Measurements from ENCODE around the gene ACKR3. TPM values are rescaled to one million over a fixed set of nuclear protein-coding genes. Genes with fewer than 3 reads are reported as not detected.

Gene ACKR3
- total and polyA plus RNA-seq, 5 experiments from 2014 or later = 2.4 to 6.1 (median 5.0) TPM

- no peak for ATAC-seq
- POLR2A ChIA-PET = interaction anchor here (0.7 to 3.6 kb wide), 4 partner anchors 20 to 204 kb away, joined by 3 to 48 read pairs (median 8); no protein-coding TSS in a partner anchor
- no peak for DNase-seq
- H3K4me3 Mint-ChIP-seq = no peak overlapping the region
- peaks cover 19 to 42% (median 33%) of the 10 kb centered on the region in 4 donors for H3K4me1 Mint-ChIP-seq
- H3K27ac Mint-ChIP-seq = peak overlapping the region in 1 of 10 donors; percentile 12
- no peaks in the 10 kb centered on the region for H3K27me3 Mint-ChIP-seq
- H3K9me3 Mint-ChIP-seq = no peaks in the 10 kb centered on the region
- peaks cover 0 to 16% (median 3%) of the 10 kb centered on the region in 3 donors for H3K36me3 Mint-ChIP-seq
Measured at GRCh38 chr2:236571145-236571544, 1.5 kb downstream of the ACKR3 start.

DNA sequence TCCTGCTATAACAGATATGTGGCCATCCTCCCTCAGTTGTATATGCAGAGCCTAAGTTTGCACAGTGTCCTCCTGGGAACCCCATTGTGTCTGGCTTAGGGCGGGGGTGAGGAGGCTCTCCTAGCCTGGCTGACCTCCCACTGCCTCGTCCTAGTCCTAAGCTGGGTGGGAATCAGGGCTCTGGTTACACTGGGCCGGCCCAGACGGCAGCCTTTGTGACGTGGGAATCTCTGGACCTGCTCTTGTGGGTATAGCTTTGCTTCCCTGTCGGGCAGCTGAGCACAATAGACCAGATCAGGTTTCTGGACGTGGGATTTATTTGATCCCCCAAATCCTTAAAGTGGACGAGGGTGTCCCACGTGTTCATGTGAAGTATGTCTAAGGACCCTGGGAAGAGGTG lies 2.9 kb downstream of the ACKR3 start:
- POLR2A ChIA-PET = no interaction called here
- Mint-ChIP-seq H3K36me3 (peaks cover 0 to 28% (median 3%) of the 10 kb centered on the region in 3 donors), H3K27ac (no peak overlapping the region), H3K4me3 (no peak overlapping the region), H3K27me3 (no peaks in the 10 kb centered on the region), H3K4me1 (peaks cover 18 to 32% (median 25%) of the 10 kb centered on the region in 4 donors), H3K9me3 (no peaks in the 10 kb centered on the region)
- ATAC-seq = no peak
- no peak for DNase-seq

- Mint-ChIP-seq H3K4me3 (no peak overlapping the region), H3K27me3 (no peaks in the 10 kb centered on the region), H3K36me3 (peaks cover 0 to 29% (median 3%) of the 10 kb centered on the region in 3 donors), H3K27ac (peak overlapping the region in 2 of 10 donors; percentile 53 to 65), H3K9me3 (no peaks in the 10 kb centered on the region), H3K4me1 (peaks cover 18 to 28% (median 23%) of the 10 kb centered on the region in 4 donors)
- POLR2A ChIA-PET = no interaction called here
- ATAC-seq (no peak), DNase-seq (no peak)
Measured at GRCh38 chr2:236573066-236573929, 3.7 kb downstream of the ACKR3 start.

DNA sequence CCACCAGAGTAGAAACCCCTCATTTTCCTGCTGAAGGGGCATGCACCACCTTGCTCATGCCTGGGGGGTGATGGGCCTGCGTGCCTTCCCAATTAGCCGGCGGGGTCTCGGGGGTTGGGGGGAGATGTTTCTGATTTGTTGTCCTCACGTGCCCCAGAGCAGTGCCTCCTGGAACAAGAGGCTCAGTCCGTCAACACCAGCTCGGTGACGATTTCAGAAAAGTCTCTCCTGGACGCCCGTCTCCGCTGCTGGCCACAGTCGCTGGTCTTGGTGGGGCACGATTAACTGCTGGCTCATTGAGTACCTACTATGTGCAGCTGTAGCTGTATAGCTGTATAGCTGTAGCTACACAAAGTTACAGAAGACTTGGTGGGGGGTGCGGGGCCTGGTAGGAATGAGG lies 4.4 kb downstream of the ACKR3 start:
- ATAC-seq (no peak), DNase-seq (no peak)
- H3K9me3 Mint-ChIP-seq = no peaks in the 10 kb centered on the region
- peak overlapping the region in 1 of 10 donors; percentile 38 for H3K27ac Mint-ChIP-seq
- POLR2A ChIA-PET = no interaction called here
- H3K4me1 Mint-ChIP-seq = peaks cover 13 to 23% (median 18%) of the 10 kb centered on the region in 4 donors
- peaks cover 0 to 30% (median 3%) of the 10 kb centered on the region in 3 donors for H3K36me3 Mint-ChIP-seq
- no peaks in the 10 kb centered on the region for H3K27me3 Mint-ChIP-seq
- no peak overlapping the region for H3K4me3 Mint-ChIP-seq

- Mint-ChIP-seq H3K4me3 (no peak overlapping the region), H3K36me3 (peaks cover 0 to 33% (median 3%) of the 10 kb centered on the region in 3 donors), H3K9me3 (no peaks in the 10 kb centered on the region), H3K4me1 (peaks cover 7 to 18% (median 13%) of the 10 kb centered on the region in 4 donors), H3K27me3 (no peaks in the 10 kb centered on the region), H3K27ac (no peak overlapping the region)
- ATAC-seq = no peak
- no peak for DNase-seq
- POLR2A ChIA-PET = no interaction called here
Measured at GRCh38 chr2:236574424-236575145, 5.0 kb downstream of the ACKR3 start.

- POLR2A ChIA-PET = no interaction called here
- no peak overlapping the region for H3K4me3 Mint-ChIP-seq
- no peaks in the 10 kb centered on the region for H3K27me3 Mint-ChIP-seq
- no peak for DNase-seq
- no peak for ATAC-seq
- H3K27ac Mint-ChIP-seq = no peak overlapping the region
- peaks cover 3 to 40% (median 6%) of the 10 kb centered on the region in 3 donors for H3K36me3 Mint-ChIP-seq
- H3K9me3 Mint-ChIP-seq = no peaks in the 10 kb centered on the region
- H3K4me1 Mint-ChIP-seq = peaks cover 2 to 9% (median 9%) of the 10 kb centered on the region in 4 donors
Measured at GRCh38 chr2:236575510-236575909, 5.9 kb downstream of the ACKR3 start.

- Mint-ChIP-seq H3K9me3 (no peaks in the 10 kb centered on the region), H3K36me3 (peaks cover 8 to 46% (median 12%) of the 10 kb centered on the region in 3 donors), H3K27ac (peak overlapping the region in 2 of 10 donors; percentile 21 to 66), H3K4me1 (peaks cover 0 to 14% (median 11%) of the 10 kb centered on the region in 4 donors), H3K4me3 (no peak overlapping the region), H3K27me3 (no peaks in the 10 kb centered on the region)
- DNase-seq (no peak), ATAC-seq (no peak)
- POLR2A ChIA-PET = no interaction called here
Measured at GRCh38 chr2:236576087-236576486, 6.5 kb downstream of the ACKR3 start.

DNA sequence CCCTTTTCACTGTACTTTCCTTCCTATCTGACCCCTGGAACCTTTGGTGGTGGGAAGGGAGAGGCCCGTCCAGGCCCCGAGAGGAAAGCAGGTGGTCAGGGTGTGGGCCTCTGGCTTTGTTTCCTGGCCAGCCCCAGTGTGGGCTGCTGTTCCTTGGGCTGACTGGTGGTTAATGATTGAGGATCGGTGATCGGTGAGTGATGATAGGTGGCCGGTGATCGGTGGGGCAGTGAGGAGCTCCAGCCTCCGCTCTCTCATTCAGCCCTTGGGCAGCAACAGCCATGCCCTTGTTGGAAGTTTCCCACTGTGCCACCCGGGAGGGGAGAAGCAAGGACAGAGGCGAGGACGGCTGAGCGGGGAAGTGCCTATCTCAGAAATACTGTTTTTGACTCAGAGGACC lies 7.3 kb downstream of the ACKR3 start:
- ATAC-seq (no peak), DNase-seq (no peak)
- no peaks in the 10 kb centered on the region for H3K27me3 Mint-ChIP-seq
- peaks cover 0 to 15% (median 15%) of the 10 kb centered on the region in 4 donors for H3K4me1 Mint-ChIP-seq
- no peak overlapping the region for H3K4me3 Mint-ChIP-seq
- H3K9me3 Mint-ChIP-seq = no peaks in the 10 kb centered on the region
- H3K27ac Mint-ChIP-seq = peak overlapping the region in 3 of 10 donors; percentile 40 to 66 (median 60)
- peaks cover 8 to 52% (median 14%) of the 10 kb centered on the region in 3 donors for H3K36me3 Mint-ChIP-seq
- POLR2A ChIA-PET = no interaction called here

DNA sequence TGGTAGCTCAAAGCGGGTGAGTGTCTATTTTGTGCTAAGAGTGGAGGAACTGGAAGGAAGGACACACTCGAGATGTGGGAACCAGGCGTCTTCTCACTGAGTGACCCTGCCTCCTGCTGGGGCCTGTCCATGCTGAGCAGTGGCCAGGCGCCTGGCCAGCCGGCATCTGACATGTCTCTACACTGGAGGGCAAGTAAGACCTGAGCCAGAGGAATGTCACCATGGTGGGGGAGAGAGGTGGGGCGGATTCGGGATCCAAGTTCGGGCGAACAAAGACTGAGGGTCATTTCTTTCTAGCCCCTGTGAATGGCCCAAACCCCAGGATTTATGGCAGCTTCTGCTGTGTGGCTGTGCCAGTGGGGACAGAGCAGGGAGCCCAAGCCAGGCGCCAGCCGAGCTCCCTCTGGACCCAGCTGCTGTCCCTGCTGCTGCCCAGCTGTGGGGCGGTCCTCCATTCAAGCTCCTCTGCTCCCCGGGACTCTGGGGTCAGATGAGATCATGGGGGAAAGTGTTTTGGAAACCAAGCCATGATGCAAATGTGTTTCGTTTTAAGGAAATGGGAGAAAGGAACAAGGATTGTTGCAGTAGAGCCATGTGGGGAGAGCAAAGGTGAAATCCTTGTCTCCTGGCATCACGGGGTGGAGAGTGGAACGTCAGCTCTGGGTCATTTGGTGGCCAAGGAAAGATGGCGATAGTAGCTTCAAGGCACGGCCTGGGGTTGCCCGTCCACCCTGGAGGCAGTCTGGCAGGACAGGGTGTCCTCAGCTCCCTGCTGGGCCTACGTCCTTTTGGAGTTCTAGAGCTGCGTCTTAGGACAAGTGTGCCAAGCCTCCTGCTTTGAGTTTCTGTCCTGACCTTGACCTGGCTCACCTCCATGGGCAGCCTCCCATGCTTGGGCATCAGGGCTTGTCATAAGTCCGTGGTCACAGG lies 8.1 kb downstream of the ACKR3 start:
- Mint-ChIP-seq H3K4me3 (no peak overlapping the region), H3K9me3 (no peaks in the 10 kb centered on the region), H3K27ac (peak overlapping the region in 3 of 10 donors; percentile 15 to 66 (median 65)), H3K36me3 (peaks cover 8 to 57% (median 16%) of the 10 kb centered on the region in 3 donors), H3K4me1 (peaks cover 0 to 15% (median 15%) of the 10 kb centered on the region in 4 donors), H3K27me3 (no peaks in the 10 kb centered on the region)
- POLR2A ChIA-PET = no interaction called here
- no peak for DNase-seq
- no peak for ATAC-seq

- no peak for ATAC-seq
- no peaks in the 10 kb centered on the region for H3K9me3 Mint-ChIP-seq
- POLR2A ChIA-PET = no interaction called here
- H3K36me3 Mint-ChIP-seq = peaks cover 8 to 59% (median 18%) of the 10 kb centered on the region in 3 donors
- H3K4me3 Mint-ChIP-seq = no peak overlapping the region
- DNase-seq = no peak
- H3K27me3 Mint-ChIP-seq = no peaks in the 10 kb centered on the region
- H3K4me1 Mint-ChIP-seq = peaks cover 0 to 15% (median 15%) of the 10 kb centered on the region in 4 donors
- peak overlapping the region in 1 of 10 donors; percentile 56 for H3K27ac Mint-ChIP-seq
Measured at GRCh38 chr2:236578411-236578846, 8.8 kb downstream of the ACKR3 start.

GRCh38 chr2:236579048-236579745 lies 9.6 kb downstream of the ACKR3 start:
- Mint-ChIP-seq H3K27ac (peak overlapping the region in 4 of 10 donors; percentile 10 to 56 (median 16)), H3K27me3 (no peaks in the 10 kb centered on the region), H3K36me3 (peaks cover 8 to 54% (median 18%) of the 10 kb centered on the region in 3 donors), H3K9me3 (no peaks in the 10 kb centered on the region), H3K4me1 (peaks cover 0 to 12% (median 11%) of the 10 kb centered on the region in 4 donors), H3K4me3 (no peak overlapping the region)
- no peak for ATAC-seq
- no peak for DNase-seq
- POLR2A ChIA-PET = no interaction called here

Data from naive thymus-derived CD8-positive, alpha-beta T cell (primary cell).